ENCODE data around the gene TOP1.

Gene TOP1

DNA sequence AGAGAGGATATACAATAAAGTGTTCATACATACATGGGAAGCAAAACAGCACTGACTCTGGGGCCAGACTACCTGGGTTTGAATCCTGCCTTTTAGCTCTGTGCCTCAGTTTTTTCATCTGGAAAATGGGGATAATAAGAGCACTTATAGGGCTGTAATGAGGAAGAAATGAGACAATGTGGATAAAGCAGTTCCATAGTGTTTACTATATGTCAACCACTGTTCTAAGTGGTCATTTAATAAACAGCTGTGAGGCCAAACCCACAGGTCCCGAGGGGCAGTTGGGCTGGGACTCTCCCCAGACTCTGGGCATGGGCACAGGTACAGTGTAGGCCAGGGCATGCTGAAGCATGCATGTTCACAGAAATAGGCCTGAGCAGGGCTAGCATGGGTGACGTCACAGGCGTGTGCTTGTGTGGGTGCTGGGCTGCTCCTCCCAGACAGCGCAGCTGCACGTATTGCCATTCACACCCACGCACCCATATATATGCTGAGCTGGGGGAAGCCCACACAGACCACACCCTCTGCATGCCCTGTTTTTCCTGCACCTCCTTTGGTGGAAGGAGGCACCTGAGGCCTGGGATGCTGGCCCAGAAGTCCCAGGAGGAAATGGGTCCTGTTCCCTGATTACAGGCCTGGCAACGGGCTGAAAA lies 105.2 kb downstream of the TOP1 start:
- DNase-seq, result peak; percentile 66

DNA sequence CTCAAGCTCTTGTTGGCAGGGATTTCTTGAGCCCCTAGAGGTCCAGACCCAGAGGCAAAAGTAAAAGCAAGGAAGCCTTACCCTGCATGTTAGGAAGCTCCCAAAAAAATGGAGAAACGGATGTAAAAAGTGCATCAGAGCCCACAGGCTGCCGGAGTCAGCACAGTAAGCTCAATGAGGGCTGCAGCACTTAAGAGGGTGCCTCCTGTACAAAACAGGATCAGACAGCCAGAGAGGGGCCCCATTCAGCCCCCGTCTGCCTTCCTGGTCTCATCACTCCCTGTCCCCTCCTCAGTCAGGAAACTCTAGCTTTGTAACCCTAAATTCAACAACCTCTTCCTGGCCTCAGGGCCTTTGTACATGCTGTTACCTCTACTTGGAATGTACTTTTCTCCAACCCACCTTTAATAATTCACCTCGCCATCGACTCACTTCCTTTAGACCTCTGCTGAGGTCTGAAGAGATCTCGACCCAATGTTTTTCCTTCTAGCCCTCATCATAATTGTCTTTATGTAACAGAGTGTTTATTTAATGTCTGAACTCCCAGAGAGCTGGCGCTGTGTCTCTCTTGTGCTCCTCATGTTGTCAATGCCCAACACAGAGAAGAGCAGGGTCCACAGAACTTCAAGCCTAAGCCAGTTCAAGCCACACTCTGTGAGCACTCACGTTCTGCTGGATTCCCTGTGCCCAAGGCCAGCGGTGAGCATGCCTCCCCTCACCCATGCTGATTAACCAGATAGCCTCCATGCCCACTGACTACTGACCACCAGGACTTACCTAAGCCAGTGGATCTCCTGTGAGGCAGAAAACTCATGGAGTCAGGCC lies 106.0 kb downstream of the TOP1 start:
- peak; percentile 59 for DNase-seq

DNA sequence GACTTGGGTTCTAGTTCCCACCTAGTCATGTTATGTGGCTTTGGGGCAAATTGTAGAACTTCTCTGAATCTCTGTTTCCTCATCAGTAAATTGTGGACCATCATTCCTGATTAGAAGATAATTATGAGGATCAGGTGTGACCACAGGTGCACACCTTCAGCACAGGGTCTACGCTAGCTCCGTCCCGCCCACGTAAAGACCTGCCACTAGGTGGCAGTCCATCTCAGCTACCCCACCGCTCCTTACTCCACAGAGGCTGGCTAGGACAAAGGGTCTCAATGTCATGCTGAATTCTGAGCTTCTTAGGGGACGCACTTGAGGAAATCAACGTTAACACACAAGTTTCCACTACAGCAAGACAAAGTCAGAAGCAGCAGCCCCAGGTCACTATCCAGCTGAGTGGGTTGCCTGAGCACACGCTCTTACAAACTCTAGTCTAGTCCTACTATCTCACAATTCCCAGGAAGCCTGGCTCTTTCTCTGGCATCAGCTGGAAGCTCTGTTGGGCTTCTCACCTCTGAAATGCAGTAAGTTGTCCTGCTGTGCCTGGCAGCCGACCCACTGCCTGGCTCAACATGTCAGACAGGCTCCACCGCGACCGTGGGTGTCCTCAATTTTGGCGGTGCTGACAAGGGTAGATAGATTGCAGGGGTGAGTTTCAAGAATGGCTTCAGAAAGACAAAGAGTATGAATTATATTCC lies 106.7 kb downstream of the TOP1 start:
- DNase-seq, result peak; percentile 83

DNA sequence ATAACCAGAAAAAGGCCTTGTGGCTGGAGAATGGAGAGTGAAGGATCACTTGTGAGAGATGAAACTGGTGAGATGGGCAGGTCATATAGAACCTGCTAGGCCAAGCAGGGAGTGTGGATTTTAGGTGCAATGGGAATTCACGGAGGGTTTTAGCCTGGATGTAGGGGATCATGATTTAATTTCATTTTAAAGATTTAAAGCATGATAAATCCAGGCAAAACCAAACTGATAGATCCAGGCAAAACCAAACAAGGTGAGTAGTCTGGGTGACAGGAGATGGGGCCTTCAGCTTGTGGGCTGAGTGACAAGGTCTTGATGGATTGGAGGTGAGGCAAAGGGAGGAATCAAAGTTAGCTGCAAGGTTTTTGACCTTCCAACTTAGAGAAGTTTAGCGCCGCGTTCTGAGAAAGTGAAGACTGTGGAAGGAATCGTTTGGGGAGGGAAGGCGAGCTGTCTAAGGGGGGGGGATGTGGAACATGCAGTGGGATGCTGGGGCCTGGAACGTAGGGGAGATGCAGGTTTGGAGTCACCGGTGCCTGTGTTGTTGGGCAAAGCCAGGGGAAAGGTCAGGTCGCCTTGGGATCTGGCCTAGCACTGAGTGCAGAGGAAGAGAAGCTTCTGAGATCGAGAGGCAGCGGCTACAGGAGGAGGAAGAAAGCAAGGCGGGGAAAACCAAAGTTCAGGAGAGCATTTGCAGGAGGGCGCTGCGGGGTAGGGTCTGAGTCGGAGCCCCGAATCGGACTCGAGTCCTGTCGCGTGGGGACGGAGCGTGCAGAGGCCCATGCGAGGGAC lies 107.5 kb downstream of the TOP1 start:
- DNase-seq, result no peak

DNA sequence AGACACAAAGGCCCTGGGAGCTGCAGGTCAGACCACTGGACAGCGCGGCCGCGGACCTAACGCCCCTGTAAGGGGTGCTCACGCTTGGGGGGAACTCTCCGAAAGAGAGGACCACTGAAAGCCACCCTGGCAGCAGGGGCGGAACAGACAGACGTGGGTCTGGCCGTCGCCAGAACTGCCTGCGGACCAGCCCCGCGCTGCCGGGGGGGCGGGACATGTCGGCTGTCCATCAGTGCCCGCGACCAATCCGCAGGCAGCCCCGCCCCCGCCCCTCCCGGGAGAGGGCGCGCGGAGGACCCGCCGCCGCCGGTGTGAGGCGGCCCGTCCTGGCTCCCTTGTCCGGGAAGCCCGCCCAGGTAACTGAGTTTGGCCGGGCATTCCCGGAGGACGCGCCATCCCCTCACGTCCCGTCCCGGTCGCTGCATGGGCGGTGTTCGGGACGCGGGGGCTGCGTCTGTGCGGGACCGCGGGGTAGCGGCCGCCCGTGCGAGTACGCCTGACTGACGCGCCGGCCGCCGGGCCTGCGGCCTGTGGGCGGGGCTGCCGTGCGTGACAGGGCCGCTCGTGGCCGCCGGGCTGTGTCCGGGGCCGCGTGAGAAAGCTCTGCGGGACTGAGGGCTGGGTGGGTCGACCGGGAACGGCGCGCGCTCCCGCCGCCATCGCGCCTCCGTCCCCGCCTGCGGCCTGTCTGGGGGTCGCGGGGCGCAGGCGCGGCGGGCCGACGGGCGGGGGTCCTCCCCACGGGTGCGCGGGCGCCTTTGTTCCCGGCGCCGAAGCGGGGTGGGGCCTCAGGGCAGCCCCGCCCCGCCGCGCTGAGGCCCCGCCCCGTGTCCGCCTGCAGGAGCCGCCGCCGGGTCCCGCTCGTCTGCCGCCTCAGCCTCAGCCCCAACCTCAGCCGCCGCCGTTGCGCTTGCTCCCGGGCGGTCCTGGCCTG lies 108.3 kb downstream of the TOP1 start, which contains the start of gene PLCG1:
PLCG1 (plus strand) TSS at position 864 of the 934 bp plus-strand sequence. CDS start 99 bp downstream, outside the sequence.
- DNase-seq, result peak; percentile 95

DNA sequence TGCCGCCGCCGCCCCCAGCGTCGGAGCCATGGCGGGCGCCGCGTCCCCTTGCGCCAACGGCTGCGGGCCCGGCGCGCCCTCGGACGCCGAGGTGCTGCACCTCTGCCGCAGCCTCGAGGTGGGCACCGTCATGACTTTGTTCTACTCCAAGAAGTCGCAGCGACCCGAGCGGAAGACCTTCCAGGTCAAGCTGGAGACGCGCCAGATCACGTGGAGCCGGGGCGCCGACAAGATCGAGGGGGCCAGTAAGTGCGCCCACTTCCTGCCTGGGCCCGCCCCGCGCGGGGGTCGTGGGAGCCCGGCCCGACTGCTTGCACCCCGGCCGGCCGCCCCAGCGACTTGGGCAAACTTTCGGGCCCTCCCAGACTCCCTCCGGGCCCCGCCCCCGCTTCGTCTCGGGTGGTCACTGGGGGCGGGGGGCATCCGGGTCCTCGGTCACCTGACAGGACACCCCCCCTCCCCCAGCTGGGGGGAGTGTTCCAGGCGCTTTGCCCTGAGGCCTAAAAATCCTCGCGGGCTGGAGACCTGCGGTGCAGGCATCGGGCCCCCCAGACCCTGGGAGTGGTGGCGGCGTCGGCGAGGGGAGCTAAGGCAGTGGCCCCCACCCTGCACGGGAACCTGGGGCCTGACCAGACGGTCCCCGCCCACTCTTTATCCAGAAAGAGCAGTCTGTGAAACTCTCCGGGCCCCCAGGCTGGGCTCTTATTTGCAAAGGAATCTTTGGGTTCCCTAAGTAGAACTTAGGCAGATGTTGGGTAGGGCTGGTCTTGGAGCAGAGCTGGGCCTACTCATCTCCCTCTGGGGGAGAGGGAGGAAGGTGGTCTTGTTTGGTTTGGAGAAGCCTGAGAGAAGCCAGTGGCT lies 109.2 kb downstream of the TOP1 start:
- DNase-seq, result peak; percentile 91

DNA sequence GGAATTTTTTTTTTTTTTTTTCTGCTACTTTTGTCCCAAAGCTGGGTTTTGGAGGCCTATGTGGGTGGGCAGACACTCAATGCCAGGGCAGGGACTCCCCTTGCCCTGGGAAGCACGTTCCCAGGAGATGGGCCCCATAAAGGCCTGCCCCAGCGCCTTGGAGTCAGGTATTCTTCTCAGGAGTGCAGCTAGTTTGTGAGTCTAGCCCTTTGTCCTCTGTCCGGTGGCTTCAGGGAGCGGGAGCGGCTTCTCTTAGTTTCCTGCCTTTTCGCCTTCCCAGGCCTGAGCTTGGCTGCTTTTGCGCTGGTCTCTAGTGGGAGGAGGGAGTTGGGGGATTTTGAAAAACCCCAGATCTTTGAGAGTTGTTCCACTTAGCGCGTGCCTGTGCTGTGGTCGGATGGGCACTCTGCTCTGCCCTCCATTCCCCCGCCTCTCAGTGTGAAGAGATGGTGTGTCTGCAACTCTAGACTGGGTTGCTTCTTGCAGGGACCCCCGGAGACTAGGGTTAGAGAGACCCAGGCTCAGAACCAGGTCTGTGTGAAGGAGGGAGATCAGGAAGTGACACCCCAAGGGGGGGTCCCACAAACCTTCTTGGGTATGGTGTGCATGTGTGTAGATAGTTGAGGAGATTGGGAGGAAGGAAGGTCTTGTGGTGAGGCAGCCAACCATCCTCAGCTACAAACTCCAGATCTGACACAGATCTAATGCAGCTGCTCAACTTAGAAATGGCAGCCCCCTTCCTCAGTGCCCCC lies 110.0 kb downstream of the TOP1 start:
- peak; percentile 78 for DNase-seq

DNA sequence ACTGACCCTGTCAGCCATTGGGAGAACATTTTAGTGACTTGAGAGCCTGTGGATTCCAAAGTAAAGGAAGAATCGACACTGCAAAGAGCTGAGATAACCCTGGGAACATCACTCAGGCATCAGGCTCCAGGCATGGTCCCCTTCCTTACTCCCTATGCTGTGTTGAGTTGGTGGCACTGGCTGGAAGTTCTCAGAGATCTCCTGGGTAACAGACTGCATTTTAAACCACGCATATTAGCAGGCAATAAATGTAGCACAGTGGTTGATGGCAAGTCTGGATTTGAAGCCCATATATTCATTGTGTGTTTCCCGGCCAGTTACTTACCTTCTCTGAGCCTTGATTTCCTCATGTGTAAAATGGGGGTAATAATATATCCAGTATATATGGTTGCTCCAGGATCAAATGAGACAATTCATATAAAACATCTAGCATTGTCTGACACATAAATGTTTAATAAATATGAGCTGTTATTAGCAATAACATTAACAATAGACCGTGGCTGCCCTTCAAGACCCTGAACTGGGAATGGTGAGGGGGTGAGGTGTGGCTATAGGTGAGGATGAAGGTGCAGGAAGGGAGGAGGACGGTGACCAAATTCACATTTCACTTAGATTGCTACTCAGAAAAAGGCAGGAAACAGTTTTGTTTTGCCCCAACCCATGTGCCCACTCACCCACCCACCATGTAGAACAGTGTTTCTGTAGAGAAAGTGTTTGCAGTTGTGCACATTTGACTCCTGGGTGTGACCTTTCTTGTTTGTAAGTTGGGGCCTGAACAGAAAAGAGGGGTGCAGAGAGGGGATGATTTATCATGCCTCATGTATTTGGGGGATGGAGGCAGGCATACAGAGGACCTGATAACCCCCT lies 110.8 kb downstream of the TOP1 start:
- no peak for DNase-seq

DNA sequence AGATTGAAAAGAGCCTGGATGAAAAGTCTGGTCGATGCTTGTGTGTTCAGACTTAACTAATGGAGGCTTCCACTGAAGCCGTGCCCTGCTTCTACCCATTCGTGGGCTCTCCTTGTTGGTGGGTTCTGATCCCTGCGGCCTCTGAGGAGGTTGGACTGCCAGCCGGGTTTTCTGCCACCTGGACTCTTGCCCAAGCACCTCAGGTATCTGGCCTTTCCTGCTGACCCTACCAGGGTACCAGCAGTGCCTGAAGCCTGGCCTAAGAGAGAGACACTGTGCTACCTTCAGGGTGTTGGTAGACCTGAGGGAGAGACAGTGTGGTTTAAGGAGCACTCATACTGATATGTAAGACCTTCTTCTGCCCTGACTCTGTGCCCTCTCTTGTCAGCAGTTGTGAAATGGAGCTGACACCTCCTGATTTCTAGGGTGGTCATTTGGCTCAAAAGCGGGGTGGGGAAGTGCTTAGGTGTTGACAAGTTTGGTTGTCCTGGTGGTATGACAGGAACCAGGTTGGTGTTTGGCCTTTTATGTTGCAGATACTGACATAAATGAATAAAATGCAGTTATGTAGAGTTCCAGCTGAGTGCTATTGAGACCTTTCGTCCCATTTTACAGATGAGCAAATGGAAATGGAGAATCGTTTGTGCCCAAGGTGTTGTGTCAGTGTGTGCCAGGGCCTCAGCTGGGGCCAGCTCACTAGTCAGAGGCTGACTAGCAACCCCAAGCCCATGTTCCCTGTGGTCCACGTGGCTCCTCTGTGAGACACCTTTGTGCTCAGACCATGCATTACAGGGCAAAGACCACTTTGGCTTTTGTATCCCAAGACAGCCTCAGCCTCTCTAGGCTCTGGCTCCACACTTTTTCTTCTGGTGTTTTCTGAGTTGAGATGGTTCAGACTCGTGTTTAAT lies 111.9 kb downstream of the TOP1 start:
- DNase-seq, result no peak

DNA sequence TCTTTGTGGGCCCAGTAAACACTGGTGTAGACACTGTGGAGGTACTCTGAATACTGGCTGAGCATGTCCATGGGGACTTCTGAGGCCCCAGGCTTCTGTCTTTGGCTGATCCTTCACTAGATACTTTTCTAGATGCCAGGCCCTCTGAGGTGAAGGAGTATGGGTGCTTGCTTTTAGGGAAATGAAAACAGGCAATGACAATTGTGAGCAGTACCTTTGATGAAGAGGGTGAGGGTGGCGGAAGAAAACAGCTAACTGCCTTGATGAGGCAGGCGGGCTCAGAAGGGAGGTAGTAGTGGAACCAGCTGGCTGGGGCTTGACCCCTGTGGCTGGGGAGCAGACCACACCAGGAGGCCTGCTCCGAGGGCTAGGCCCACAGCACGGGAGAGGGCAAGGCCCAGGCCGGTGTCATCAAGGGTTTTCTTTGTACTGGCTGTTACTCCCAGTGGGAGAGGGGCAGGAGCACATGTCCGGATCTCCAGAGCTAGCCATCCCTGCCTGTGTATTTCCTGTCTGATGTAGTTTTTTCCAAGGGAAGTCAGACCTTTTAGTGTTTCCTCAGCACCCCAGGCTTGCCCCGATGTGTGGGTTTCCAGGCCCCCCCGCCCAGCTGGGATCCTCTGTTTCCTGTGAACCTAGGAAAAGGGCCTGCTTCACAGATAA lies 112.7 kb downstream of the TOP1 start:
- DNase-seq, result no peak

DNA sequence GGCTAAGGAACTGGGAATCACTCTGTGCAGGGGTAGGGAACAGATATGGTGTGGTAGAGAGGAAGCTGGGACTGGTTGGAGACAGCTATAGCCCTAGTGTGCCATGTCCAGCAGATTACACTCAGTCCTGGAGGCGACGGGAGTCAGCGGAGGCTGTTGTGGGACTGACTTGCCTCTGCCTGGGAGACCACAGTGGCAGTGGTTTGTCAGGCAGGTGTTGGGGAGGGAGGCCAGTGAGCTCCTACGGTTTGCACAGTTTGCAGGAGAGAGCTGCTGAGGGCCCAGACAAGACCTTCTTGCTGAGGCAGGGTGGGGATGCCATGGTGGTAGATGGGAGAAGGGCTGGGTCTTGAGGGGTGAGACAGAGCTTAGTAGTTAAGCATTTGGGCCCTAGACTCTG lies 113.6 kb downstream of the TOP1 start:
- no peak for DNase-seq

DNA sequence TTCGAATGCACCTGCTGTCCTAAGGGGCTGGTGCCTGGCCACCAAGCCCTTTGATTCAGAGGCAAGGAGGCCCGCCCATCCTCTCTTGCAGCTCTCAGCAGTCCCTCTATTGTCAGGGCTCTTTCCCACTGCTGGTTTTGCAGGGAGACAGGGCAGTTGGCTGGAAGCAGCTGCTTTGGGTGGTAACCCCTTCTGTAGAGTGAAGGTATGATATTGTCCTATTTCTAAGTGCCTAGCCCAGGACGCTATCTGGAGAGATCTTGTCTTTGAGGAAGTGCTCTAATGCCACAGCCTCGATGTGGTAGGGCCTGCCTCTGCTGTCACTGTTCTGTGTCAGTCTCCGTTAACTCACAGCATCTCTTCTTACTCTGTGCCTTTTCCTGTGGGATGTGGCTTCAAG lies 114.3 kb downstream of the TOP1 start:
- DNase-seq, result no peak

DNA sequence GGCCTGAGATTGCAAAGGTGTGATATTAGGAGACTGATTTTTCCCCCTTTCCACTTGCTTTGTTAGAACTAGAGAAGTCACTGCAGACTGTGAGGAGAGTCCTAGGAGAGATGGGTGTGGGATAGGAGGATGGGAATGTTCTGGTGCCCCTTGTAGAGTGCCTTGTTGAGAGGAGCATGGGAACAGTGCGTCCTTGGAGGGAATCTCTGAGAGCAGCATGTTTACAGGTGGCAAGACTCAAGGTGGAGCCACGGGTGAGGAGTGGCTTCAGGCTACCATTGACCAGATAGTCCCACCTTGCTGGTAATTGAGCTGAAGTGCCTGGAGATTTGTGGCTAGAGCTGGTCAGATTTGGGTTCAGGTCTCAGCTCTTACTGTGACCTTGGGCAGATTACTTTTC lies 114.7 kb downstream of the TOP1 start:
- DNase-seq, result no peak

DNA sequence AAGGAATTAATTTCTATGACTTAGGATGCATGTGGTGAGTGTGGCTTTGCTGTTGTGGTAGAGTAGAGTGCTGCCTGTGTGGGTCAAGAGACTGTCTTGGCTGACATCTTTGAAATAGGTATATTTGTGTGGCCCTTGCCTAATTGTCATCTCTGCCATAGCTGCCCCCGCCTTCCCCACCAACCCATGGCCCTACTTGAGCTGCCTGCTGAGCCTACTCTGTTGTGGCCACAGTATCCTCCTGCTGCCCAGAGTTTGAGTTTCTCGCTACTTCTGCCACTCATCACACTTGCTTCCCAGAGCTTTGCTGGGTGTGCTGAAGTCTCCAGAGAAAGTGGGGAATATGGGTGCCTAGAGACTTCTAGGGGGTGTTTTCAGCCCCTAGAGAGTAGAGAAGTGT lies 116.7 kb downstream of the TOP1 start:
- no peak for DNase-seq

DNA sequence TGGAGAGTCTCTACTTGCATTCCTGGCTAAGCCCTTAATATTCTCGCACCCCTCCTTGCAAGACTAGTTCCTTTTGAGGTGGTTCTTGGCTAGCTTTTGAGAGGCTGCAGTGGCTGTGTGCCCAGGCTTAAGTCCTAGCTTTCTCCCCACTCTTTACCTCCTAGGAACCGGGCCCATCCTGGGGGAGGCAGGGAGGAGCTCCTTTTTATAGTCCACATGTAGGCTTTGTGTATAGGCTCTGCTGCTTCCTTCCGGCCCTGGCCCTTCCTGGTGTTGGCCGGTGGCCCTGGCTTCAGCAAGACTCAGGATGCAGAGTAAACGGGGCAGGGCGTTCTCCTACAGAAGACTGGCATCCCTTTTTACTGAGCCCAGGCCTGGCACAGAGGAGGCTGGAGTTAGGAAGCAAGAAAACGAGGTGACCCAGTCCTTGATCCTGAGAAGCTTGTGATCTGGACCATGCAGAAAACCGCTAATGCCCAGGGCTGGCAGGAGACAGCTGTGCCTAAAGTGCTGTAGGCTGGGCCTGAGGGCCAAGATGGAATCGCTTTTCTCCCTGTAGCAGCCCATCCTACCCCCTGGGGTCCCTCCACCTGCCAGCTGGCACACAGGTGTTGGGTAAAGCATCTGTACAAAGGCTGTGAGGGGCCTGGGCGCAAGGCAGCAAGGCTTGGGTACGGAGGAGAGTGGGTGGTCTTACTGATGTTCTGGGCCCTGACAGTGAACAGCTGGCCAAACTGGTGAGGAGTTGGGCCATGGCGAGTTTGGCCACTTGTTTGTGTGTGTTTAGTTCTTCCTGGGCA lies 117.4 kb downstream of the TOP1 start:
- DNase-seq, result no peak

DNA sequence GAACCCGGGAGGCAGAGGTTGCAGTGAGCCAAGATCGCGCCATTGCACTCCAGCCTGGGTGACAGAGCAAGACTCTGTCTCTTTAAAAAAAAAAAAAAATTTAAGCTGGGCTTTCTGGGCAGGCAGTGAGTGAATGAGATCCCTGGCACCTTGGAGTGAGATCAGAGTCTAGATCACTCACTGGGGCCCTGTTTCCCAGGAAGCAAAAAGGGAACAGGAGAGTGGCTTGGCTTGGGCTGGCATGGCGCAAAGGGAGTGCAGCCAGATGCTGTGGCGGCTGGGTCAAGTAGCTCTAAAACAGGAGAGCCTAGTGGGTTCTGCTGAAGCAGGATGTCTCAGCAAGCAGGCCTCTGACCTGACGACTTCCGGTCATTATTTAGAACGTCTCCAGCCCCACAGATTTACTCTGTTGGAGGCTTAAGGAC lies 119.2 kb downstream of the TOP1 start:
- DNase-seq, result no peak
